ENCODE results near the gene ACER3.

GRCh38 chr11:77024745-77025144 lies 164.0 kb downstream of the ACER3 start:
- TF ChIP-seq POLR2A (IDR thresholded peaks at IDR 0.05) (no peak), CTCF (IDR thresholded peaks at IDR 0.05) (no peak), POLR2AphosphoS5 (IDR thresholded peaks at IDR 0.05) (no peak), EP300 (IDR thresholded peaks at IDR 0.05) (no peak)
